ENCODE measurements around the gene SDC4. TPM values are rescaled to one million over a fixed set of nuclear protein-coding genes. Genes with fewer than 3 reads are reported as not detected.

SDC4 gene
- total RNA-seq, 1 experiment from 2014 or later, result 242 TPM

GRCh38 chr20:45293041-45294002 lies 54.9 kb downstream of the SDC4 start:
- H3K27ac Mint-ChIP-seq (ENCODE audit: unreplicated experiment), result no peak overlapping the region
- BruUV-seq (replicated peaks), result no TSS peak
- CTCF ChIA-PET, result interaction anchor here (0.6 to 7.4 kb wide), 50 partner anchors 10 to 478 kb away, joined by 3 to 67 read pairs (median 5); partner anchors contain the start of genes MATN4, PIGT, SLPI and SYS1
- peak; percentile 90 to 95 for DNase-seq
- H3K36me3 Mint-ChIP-seq (ENCODE audit: insufficient read depth, unreplicated experiment), result no peaks in the 10 kb centered on the region
- H3K27me3 Mint-ChIP-seq (ENCODE audit: insufficient read depth, unreplicated experiment), result peaks cover 13% of the 10 kb centered on the region
- intact Hi-C loops (cut with micrococcal nuclease; ENCODE audit: unreplicated experiment), result loop anchor here (5.0 kb wide), 1 partner anchor 211 kb away; no protein-coding TSS in a partner anchor
- H3K4me1 Mint-ChIP-seq (ENCODE audit: low read depth, unreplicated experiment), result no peaks in the 10 kb centered on the region
- H3K9me3 Mint-ChIP-seq (ENCODE audit: unreplicated experiment), result no peaks in the 10 kb centered on the region
- Histone ChIP-seq H3K9me3 (peaks cover 15% of the 10 kb centered on the region), H3K4me3 (ENCODE audit: low read depth, low read length) (peak overlapping the region; percentile 63), H3K27me3 (replicated peaks; ENCODE audit: control insufficient read depth, insufficient read depth, low read length) (peaks cover 4% of the 10 kb centered on the region; the same call in 1 of the 2 replicates), H3K4me1 (0 out of 2 replicates have a peak, but pooled peaks cover 3% of the 10 kb centered on the region), H3K36me3 (ENCODE audit: control insufficient read depth, insufficient read depth, low read length) (no peaks in the 10 kb centered on the region)
- TF ChIP-seq, protein P1, sequence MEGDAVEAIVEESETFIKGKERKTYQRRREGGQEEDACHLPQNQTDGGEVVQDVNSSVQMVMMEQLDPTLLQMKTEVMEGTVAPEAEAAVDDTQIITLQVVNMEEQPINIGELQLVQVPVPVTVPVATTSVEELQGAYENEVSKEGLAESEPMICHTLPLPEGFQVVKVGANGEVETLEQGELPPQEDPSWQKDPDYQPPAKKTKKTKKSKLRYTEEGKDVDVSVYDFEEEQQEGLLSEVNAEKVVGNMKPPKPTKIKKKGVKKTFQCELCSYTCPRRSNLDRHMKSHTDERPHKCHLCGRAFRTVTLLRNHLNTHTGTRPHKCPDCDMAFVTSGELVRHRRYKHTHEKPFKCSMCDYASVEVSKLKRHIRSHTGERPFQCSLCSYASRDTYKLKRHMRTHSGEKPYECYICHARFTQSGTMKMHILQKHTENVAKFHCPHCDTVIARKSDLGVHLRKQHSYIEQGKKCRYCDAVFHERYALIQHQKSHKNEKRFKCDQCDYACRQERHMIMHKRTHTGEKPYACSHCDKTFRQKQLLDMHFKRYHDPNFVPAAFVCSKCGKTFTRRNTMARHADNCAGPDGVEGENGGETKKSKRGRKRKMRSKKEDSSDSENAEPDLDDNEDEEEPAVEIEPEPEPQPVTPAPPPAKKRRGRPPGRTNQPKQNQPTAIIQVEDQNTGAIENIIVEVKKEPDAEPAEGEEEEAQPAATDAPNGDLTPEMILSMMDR (IDR thresholded peaks at IDR 0.05; ENCODE audit: insufficient read depth in 1 of 2, low read depth in 1 of 2, low read length in 1 of 2, severe bottlenecking in 1 of 2, unreplicated experiment in 1 of 2), result peak; percentile 100
- POLR2A ChIA-PET, result interaction anchor here (0.6 kb wide), 2 partner anchors 69 to 143 kb away, joined by 3 read pairs; no protein-coding TSS in a partner anchor
- H3K4me3 Mint-ChIP-seq (ENCODE audit: unreplicated experiment), result peak overlapping the region; percentile 72

- Mint-ChIP-seq H3K27me3 (ENCODE audit: insufficient read depth, unreplicated experiment) (peaks cover 15% of the 10 kb centered on the region), H3K36me3 (ENCODE audit: insufficient read depth, unreplicated experiment) (no peaks in the 10 kb centered on the region), H3K9me3 (ENCODE audit: unreplicated experiment) (no peaks in the 10 kb centered on the region), H3K4me1 (ENCODE audit: low read depth, unreplicated experiment) (no peaks in the 10 kb centered on the region), H3K27ac (ENCODE audit: unreplicated experiment) (no peak overlapping the region), H3K4me3 (ENCODE audit: unreplicated experiment) (peak overlapping the region; percentile 72)
- no peaks in the 10 kb centered on the region for H3K4me1 ChIP-seq
- H3K36me3 ChIP-seq (ENCODE audit: control insufficient read depth, insufficient read depth, low read length), result no peaks in the 10 kb centered on the region
- ChIA-PET CTCF (interaction anchor here (0.7 to 7.4 kb wide), 14 partner anchors 11 to 696 kb away, joined by 3 to 67 read pairs (median 10); no protein-coding TSS in a partner anchor), POLR2A (interaction anchor here (0.7 kb wide), 1 partner anchor 65 kb away, joined by 3 read pairs; no protein-coding TSS in a partner anchor)
- H3K27me3 ChIP-seq (replicated peaks; ENCODE audit: control insufficient read depth, insufficient read depth, low read length), result peaks cover 4% of the 10 kb centered on the region; the same call in 1 of the 2 replicates
- intact Hi-C loops (cut with micrococcal nuclease; ENCODE audit: unreplicated experiment), result loop anchor here (5.0 kb wide), 1 partner anchor 210 kb away; no protein-coding TSS in a partner anchor
- no peak for DNase-seq
- H3K4me3 ChIP-seq (ENCODE audit: low read depth, low read length), result no peak overlapping the region
- TF ChIP-seq, protein P1 (IDR thresholded peaks at IDR 0.05; ENCODE audit: insufficient read depth in 1 of 2, low read depth in 1 of 2, low read length in 1 of 2, severe bottlenecking in 1 of 2, unreplicated experiment in 1 of 2), result no peak
- no TSS peak for BruUV-seq (replicated peaks)
- H3K9me3 ChIP-seq, result peaks cover 15% of the 10 kb centered on the region
These were observed 55.9 kb downstream of the SDC4 start for GRCh38 chr20:45292343-45292742.

DNA sequence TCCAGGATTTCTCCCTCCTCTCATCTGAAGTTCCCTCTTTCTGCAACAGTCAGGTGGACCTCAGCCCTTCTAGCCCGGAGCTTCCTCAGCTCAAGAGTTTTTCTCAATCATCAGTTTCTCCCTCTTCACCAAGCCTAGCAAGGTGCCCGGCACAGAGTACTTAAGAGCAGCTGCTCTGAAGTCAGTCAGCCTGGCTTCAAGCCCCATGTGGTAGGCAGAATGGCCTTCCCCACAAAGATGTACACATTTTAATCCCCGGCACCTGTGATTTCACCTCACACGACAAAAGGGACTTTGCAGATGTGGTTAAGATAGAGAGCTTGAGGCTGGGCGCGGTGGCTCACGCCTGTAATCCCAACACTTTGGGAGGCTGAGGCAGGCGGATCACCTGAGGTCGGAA lies 56.7 kb downstream of the SDC4 start:
- BruUV-seq (replicated peaks), result no TSS peak
- Histone ChIP-seq H3K9me3 (peaks cover 15% of the 10 kb centered on the region), H3K27me3 (replicated peaks; ENCODE audit: control insufficient read depth, insufficient read depth, low read length) (peaks cover 4% of the 10 kb centered on the region; the same call in 1 of the 2 replicates), H3K36me3 (ENCODE audit: control insufficient read depth, insufficient read depth, low read length) (no peaks in the 10 kb centered on the region), H3K4me3 (ENCODE audit: low read depth, low read length) (no peak overlapping the region), H3K4me1 (no peaks in the 10 kb centered on the region)
- no peak for DNase-seq
- TF ChIP-seq, protein P1 (IDR thresholded peaks at IDR 0.05; ENCODE audit: insufficient read depth in 1 of 2, low read depth in 1 of 2, low read length in 1 of 2, severe bottlenecking in 1 of 2, unreplicated experiment in 1 of 2), result no peak
- H3K27ac Mint-ChIP-seq (ENCODE audit: unreplicated experiment), result no peak overlapping the region
- no peaks in the 10 kb centered on the region for H3K4me1 Mint-ChIP-seq (ENCODE audit: low read depth, unreplicated experiment)
- H3K36me3 Mint-ChIP-seq (ENCODE audit: insufficient read depth, unreplicated experiment), result no peaks in the 10 kb centered on the region
- POLR2A ChIA-PET, result no interaction called here
- intact Hi-C loops (cut with micrococcal nuclease; ENCODE audit: unreplicated experiment), result loop anchor here (1.0 to 5.0 kb wide), 6 partner anchors 55 to 280 kb away; no protein-coding TSS in a partner anchor
- peaks cover 19% of the 10 kb centered on the region for H3K27me3 Mint-ChIP-seq (ENCODE audit: insufficient read depth, unreplicated experiment)
- CTCF ChIA-PET, result interaction anchor here (0.6 to 7.4 kb wide), 19 partner anchors 12 to 644 kb away, joined by 3 to 67 read pairs (median 4); partner anchors contain the start of genes PI3, STK4 and SYS1
- no peak overlapping the region for H3K4me3 Mint-ChIP-seq (ENCODE audit: unreplicated experiment)
- H3K9me3 Mint-ChIP-seq (ENCODE audit: unreplicated experiment), result no peaks in the 10 kb centered on the region

All from Caco-2 (cell line).